AG04449 (cell line): ENCODE results near the gene CSRP1.
"Not testable (repeated sequence)": the region's sequence is repeated elsewhere in the genome, so short reads cannot be mapped to it uniquely, and the experiment has no call there.

Source experiments
- CTCF ChIA-PET: fragments of 350-600 bp; formaldehyde crosslinking; extraction: SDS; loops from one replicate; lab custom pipeline; 2021; ENCODE audit warnings: antibody characterized with exemption; lab: Yijun Ruan, JAX
- POLR2A ChIA-PET: fragments of 400-600, 350-600 bp; formaldehyde crosslinking; extraction: SDS; loops from one replicate; lab custom pipeline; 2020; ENCODE audit warnings: antibody characterized with exemption, inconsistent platforms; lab: Yijun Ruan, JAX
- DNase-seq: peaks from one replicate; pipeline ENCODE4 v3.0.0-alpha.2; 2010; ENCODE audit warnings: low read depth, low spot score
- H3K4me3 ChIP-seq: 2 replicates; pipeline ENCODE4 v1.5.1; 2011; ENCODE audit warnings: low read depth, mild to moderate bottlenecking, control low read depth, low read length
- CTCF ChIP-seq: IDR thresholded peaks from one replicate; pipeline ENCODE4 v1.5.1; 2011; ENCODE audit warnings: mild to moderate bottlenecking, moderate library complexity, low read length, control low read depth, inconsistent platforms; ENCODE audit not compliant: insufficient read depth; ENCODE audit errors: missing control alignments

The CSRP1 gene

GRCh38 chr1:201552941-201553351, 46.0 kb upstream of the CSRP1 start:
- POLR2A ChIA-PET = interaction anchor here (1.3 to 1.4 kb wide), 2 partner anchors 13 to 203 kb away, joined by 3 to 4 read pairs; no protein-coding TSS in a partner anchor
- CTCF ChIA-PET = interaction anchor here (1.0 to 13.5 kb wide), 6 partner anchors 9 to 240 kb away, joined by 3 to 421 read pairs (median 7); no protein-coding TSS in a partner anchor
- DNase-seq = no peak

GRCh38 chr1:201551877-201552731, 45.2 kb upstream of the CSRP1 start:
- no peak for DNase-seq
- POLR2A ChIA-PET = interaction anchor here (0.5 to 2.0 kb wide), 11 partner anchors 9 to 163 kb away, joined by 3 to 8 read pairs (median 4); partner anchors contain the start of gene NAV1
- no peak overlapping the region for H3K4me3 ChIP-seq

More at GRCh38 chr1:201552941-201553351, 46.0 kb upstream of the CSRP1 start:
- no peak for TF ChIP-seq CTCF
- no peak overlapping the region for H3K4me3 ChIP-seq

GRCh38 chr1:201551096-201551495, 44.2 kb upstream of the CSRP1 start:
- TF ChIP-seq CTCF = no peak
- no peak for DNase-seq
- H3K4me3 ChIP-seq = no peak overlapping the region
- ChIA-PET CTCF (interaction anchor here (0.9 to 3.9 kb wide), 12 partner anchors 9 to 245 kb away, joined by 3 to 23 read pairs (median 5); no protein-coding TSS in a partner anchor), POLR2A (interaction anchor here (0.7 to 2.0 kb wide), 10 partner anchors 8 to 164 kb away, joined by 3 to 8 read pairs (median 4); partner anchors contain the start of gene NAV1)

More at GRCh38 chr1:201551877-201552731, 45.2 kb upstream of the CSRP1 start:
- CTCF ChIA-PET = interaction anchor here (0.8 to 3.9 kb wide), 12 partner anchors 8 to 244 kb away, joined by 3 to 23 read pairs (median 5); no protein-coding TSS in a partner anchor
- TF ChIP-seq CTCF = no peak

GRCh38 chr1:201549522-201549921, 42.6 kb upstream of the CSRP1 start:
- CTCF ChIA-PET = interaction anchor here (2.8 to 3.9 kb wide), 2 partner anchors 11 to 19 kb away, joined by 22 to 23 read pairs; no protein-coding TSS in a partner anchor
- DNase-seq, H3K4me3 ChIP-seq, POLR2A ChIA-PET: not testable (repeated sequence)

GRCh38 chr1:201545851-201546492, 39.0 kb upstream of the CSRP1 start:
- H3K4me3 ChIP-seq = no peak overlapping the region
- no peak for TF ChIP-seq CTCF
- DNase-seq = no peak
- CTCF ChIA-PET = interaction anchor here (1.3 to 3.8 kb wide), 7 partner anchors 10 to 266 kb away, joined by 3 to 17 read pairs (median 8); no protein-coding TSS in a partner anchor
- POLR2A ChIA-PET = no interaction called here

- TF ChIP-seq CTCF = no peak
- ChIA-PET CTCF (interaction anchor here (0.6 to 3.4 kb wide), 9 partner anchors 9 to 165 kb away, joined by 3 to 15 read pairs (median 3); no protein-coding TSS in a partner anchor), POLR2A (no interaction called here)
- DNase-seq = no peak
- no peak overlapping the region for H3K4me3 ChIP-seq
Observed at GRCh38 chr1:201544710-201545109, 37.8 kb upstream of the CSRP1 start.
